H9 (cell line): ENCODE data around the gene APOA1. TPM values are rescaled to one million over a fixed set of nuclear protein-coding genes. Genes with fewer than 3 reads are reported as not detected.

Experiments used
- DNase-seq: peaks from one replicate; pipeline ENCODE4 v3.0.0-alpha.2; 2017
- H2AFZ ChIP-seq: one replicate; pipeline ENCODE4 v1.6.1; 2013; ENCODE audit warnings: mild to moderate bottlenecking, low read length, control low read depth, moderate library complexity
- H2AK5ac ChIP-seq: 2 replicates; pipeline ENCODE4 v1.6.1; 2013; ENCODE audit warnings: low read length, control low read depth, mixed read lengths; ENCODE audit not compliant: insufficient read length
- H2BK120ac ChIP-seq: one replicate; pipeline ENCODE4 v1.6.1; 2013; ENCODE audit warnings: low read depth, mild to moderate bottlenecking, low read length, control low read depth, inconsistent platforms; ENCODE audit not compliant: poor library complexity, severe bottlenecking
- H2BK12ac ChIP-seq: 2 replicates; pipeline ENCODE4 v1.6.1; 2013; ENCODE audit warnings: low read length, control low read depth, mixed read lengths, low read depth; ENCODE audit not compliant: insufficient read length
- H2BK15ac ChIP-seq: 2 replicates; pipeline ENCODE4 v1.6.1; 2013; ENCODE audit warnings: low read depth, low read length, control low read depth
- H2BK20ac ChIP-seq: one replicate; pipeline ENCODE4 v1.6.1; 2013; ENCODE audit warnings: low read depth, mild to moderate bottlenecking, low read length, control low read depth, inconsistent platforms; ENCODE audit not compliant: poor library complexity, severe bottlenecking
- H2BK5ac ChIP-seq: 2 replicates; pipeline ENCODE4 v1.6.1; 2013; ENCODE audit warnings: low read length, control low read depth, mixed read lengths; ENCODE audit not compliant: insufficient read length
- H3K14ac ChIP-seq: 2 replicates; pipeline ENCODE4 v1.6.1; 2013; ENCODE audit warnings: low read length, control low read depth; ENCODE audit not compliant: insufficient read depth
- H3K18ac ChIP-seq: 2 replicates; pipeline ENCODE4 v1.6.1; 2013; ENCODE audit warnings: low read depth, mild to moderate bottlenecking, mixed read lengths, low read length, control low read depth; ENCODE audit not compliant: insufficient read length
- H3K23ac ChIP-seq: 2 replicates; pipeline ENCODE4 v1.6.1; 2013; ENCODE audit warnings: low read length, control low read depth, mixed read lengths, low read depth; ENCODE audit not compliant: insufficient read length
- H3K23me2 ChIP-seq: 2 replicates; pipeline ENCODE4 v1.6.1; 2013; ENCODE audit warnings: low read depth, mild to moderate bottlenecking, mixed read lengths, low read length, control low read depth; ENCODE audit not compliant: insufficient read length, poor library complexity, severe bottlenecking
- H3K27ac ChIP-seq: 2 replicates; pipeline ENCODE4 v1.5.1; 2013; ENCODE audit warnings: low read length, control low read depth, mixed read lengths, low read depth; ENCODE audit not compliant: insufficient read length
- H3K27me3 ChIP-seq: 2 replicates; pipeline ENCODE4 v1.6.1; 2013; ENCODE audit warnings: low read length, control low read depth, inconsistent platforms; ENCODE audit not compliant: insufficient read depth
- H3K4ac ChIP-seq: 2 replicates; pipeline ENCODE4 v1.6.1; 2013; ENCODE audit warnings: low read depth, mild to moderate bottlenecking, control low read depth, inconsistent platforms, low read length, moderate library complexity
- H3K4me1 ChIP-seq: 2 replicates; pipeline ENCODE4 v1.6.1; 2013; ENCODE audit warnings: low read length, control low read depth, inconsistent platforms; ENCODE audit not compliant: insufficient read depth
- H3K4me2 ChIP-seq: 2 replicates; pipeline ENCODE4 v1.6.1; 2013; ENCODE audit warnings: low read length, control low read depth, mixed read lengths; ENCODE audit not compliant: insufficient read length, insufficient read depth
- H3K56ac ChIP-seq: 2 replicates; pipeline ENCODE4 v1.6.1; 2013; ENCODE audit warnings: low read depth, mild to moderate bottlenecking, mixed read lengths, low read length, control low read depth; ENCODE audit not compliant: insufficient read length
- H3K79me1 ChIP-seq: 2 replicates; pipeline ENCODE4 v1.6.1; 2013; ENCODE audit warnings: low read depth, mild to moderate bottlenecking, moderate library complexity, low read length, control low read depth, inconsistent platforms; ENCODE audit not compliant: insufficient read depth, poor library complexity, severe bottlenecking
- H3K79me2 ChIP-seq: 2 replicates; pipeline ENCODE4 v1.6.1; 2013; ENCODE audit warnings: low read length, control low read depth, inconsistent platforms; ENCODE audit not compliant: insufficient read depth
- H3K9ac ChIP-seq: 2 replicates; pipeline ENCODE4 v1.6.1; 2013; ENCODE audit warnings: low read length, control low read depth, mixed read lengths; ENCODE audit not compliant: insufficient read length; ENCODE audit errors: extremely low read depth
- H3K9me3 ChIP-seq: one replicate; pipeline ENCODE4 v1.6.1; 2013; ENCODE audit warnings: low read depth, low read length, inconsistent platforms; ENCODE audit not compliant: control insufficient read depth
- H3T11ph ChIP-seq: one replicate; pipeline ENCODE4 v1.6.1; 2013; ENCODE audit warnings: mild to moderate bottlenecking, low read length, control low read depth, inconsistent platforms
- H4K20me1 ChIP-seq: one replicate; pipeline ENCODE4 v1.6.1; 2013; ENCODE audit not compliant: control insufficient read depth, insufficient read length, insufficient read depth
- H4K5ac ChIP-seq: 2 replicates; pipeline ENCODE4 v1.6.1; 2013; ENCODE audit warnings: low read depth, mild to moderate bottlenecking, mixed read lengths, low read length, control low read depth; ENCODE audit not compliant: insufficient read length
- H4K8ac ChIP-seq: replicated peaks from 2 replicates; pipeline ENCODE4 v1.6.1; 2013; ENCODE audit warnings: low read length, control low read depth, mixed read lengths, low read depth; ENCODE audit not compliant: insufficient read length
- H4K91ac ChIP-seq: 2 replicates; pipeline ENCODE4 v1.6.1; 2013; ENCODE audit warnings: low read depth, mild to moderate bottlenecking, moderate library complexity, mixed read lengths, low read length, control low read depth; ENCODE audit not compliant: insufficient read length
- H3K27ac Mint-ChIP-seq, 3 experiments: 2 replicates in 2 of 3; 3 replicates in 1 of 3; pipeline ENCODE4 v1.8.0; 2020 to 2021; ENCODE audit warnings: mixed read lengths in 3 of 3, mild to moderate bottlenecking in 1 of 3, moderate library complexity in 1 of 3
- H3K27me3 Mint-ChIP-seq: 2 replicates; pipeline ENCODE4 v1.8.0; 2021; ENCODE audit warnings: low read depth, mild to moderate bottlenecking, moderate library complexity, mixed read lengths
- H3K36me3 Mint-ChIP-seq, 3 experiments: 2 replicates in 2 of 3; 3 replicates in 1 of 3; pipeline ENCODE4 v1.8.0; 2020 to 2021; ENCODE audit warnings: low read depth in 3 of 3, mixed read lengths in 3 of 3; ENCODE audit not compliant: insufficient read depth in 1 of 3
- H3K4me1 Mint-ChIP-seq, 2 experiments: 2 replicates each; pipeline ENCODE4 v1.8.0; 2020; ENCODE audit warnings: mixed read lengths in 2 of 2
- H3K4me3 Mint-ChIP-seq, 2 experiments: 2 replicates in 1 of 2; 3 replicates in 1 of 2; pipeline ENCODE4 v1.8.0; 2020 to 2021; ENCODE audit warnings: mild to moderate bottlenecking in 2 of 2, mixed read lengths in 2 of 2, moderate library complexity in 1 of 2
- H3K9me3 Mint-ChIP-seq, 2 experiments: 2 replicates in 1 of 2; 3 replicates in 1 of 2; pipeline ENCODE4 v1.8.0; 2020; ENCODE audit warnings: mild to moderate bottlenecking in 2 of 2, mixed read lengths in 2 of 2, moderate library complexity in 1 of 2
- WGBS: extraction: QIAGEN DNeasy Blood & Tissue Kit; methylation state at CpG from one replicate; pipeline ENCODE4 v1.1.7; 2013; ENCODE audit warnings: missing lambda C conversion rate, low lambda C conversion rate, mixed read lengths; ENCODE audit not compliant: insufficient read length; ENCODE audit errors: extremely low coverage; 5-methylcytosine and 5-hydroxymethylcytosine counted together
- total RNA-seq: library from RNA; stranded (reverse); gene quantifications from 2 replicates; pipeline ENCODE4 v1.2.1, GENCODE V29; 2021
- TF ChIP-seq, protein P1 (sequence below): fragments of 200-600 bp; sonication (generic); conservative IDR thresholded peaks from 3 replicates; pipeline ENCODE4 v1.8.0; 2021; ENCODE audit warnings: antibody characterized with exemption, mild to moderate bottlenecking

APOA1 gene
- total RNA-seq, 1 experiment from 2014 or later, result 0.68 TPM

DNA sequence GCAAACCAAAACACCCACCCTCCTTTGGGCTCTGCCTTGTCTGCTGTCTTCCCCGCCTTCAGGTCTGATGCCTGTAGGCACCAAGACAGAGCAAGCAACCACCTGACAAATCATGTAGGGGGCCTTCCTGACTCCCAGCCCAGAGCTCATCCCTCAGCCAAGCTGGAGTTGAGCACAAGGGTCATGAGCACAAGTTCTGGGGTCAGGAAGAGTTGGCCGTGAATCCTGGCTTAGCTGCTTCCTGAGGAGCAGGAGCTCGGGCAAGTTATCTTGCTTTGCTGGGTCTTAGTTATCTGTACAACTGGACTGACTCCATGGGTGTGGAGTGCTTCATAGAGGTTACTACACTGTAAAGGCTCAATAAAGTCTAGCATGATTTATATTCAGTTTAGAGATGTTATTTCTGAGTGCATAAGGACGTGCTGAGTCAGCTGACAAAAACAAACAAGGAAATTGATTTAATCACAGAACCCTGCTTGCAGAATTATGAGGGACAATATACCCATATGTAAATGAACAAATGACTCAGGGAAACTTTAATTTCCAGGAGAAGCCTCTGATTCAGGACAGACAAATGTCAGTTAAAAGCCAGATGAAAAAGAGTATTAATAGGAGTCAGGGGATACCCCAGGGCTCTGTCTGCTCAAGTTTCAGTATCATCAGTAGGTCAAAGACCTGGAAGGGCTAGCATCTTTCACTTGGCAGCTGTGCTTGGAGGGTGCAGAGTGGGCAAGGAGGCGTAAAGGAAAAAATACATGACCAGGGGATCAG, 15.0 kb upstream of the APOA1 start:
- no peak overlapping the region for H3K56ac ChIP-seq
- H3K9ac ChIP-seq, result no peak overlapping the region
- H3K18ac ChIP-seq, result no peak overlapping the region
- H3K23ac ChIP-seq, result no peak overlapping the region
- H3K27me3 ChIP-seq, result no peaks in the 10 kb centered on the region
- no peak overlapping the region for H3K14ac ChIP-seq
- H4K5ac ChIP-seq, result no peak overlapping the region
- no peaks in the 10 kb centered on the region for H3K9me3 ChIP-seq
- no peak overlapping the region for H3K4ac ChIP-seq
- H3K79me2 ChIP-seq, result no peaks in the 10 kb centered on the region
- H2BK20ac ChIP-seq, result no peak overlapping the region
- no peak overlapping the region for H2BK15ac ChIP-seq
- no peak overlapping the region for H2AK5ac ChIP-seq
- no peak overlapping the region for H3T11ph ChIP-seq
- no peak overlapping the region for H4K8ac ChIP-seq
- no peak overlapping the region for H3K27ac Mint-ChIP-seq
- no peak overlapping the region for H2BK5ac ChIP-seq
- no peaks in the 10 kb centered on the region for H3K27me3 Mint-ChIP-seq
- TF ChIP-seq, protein P1, sequence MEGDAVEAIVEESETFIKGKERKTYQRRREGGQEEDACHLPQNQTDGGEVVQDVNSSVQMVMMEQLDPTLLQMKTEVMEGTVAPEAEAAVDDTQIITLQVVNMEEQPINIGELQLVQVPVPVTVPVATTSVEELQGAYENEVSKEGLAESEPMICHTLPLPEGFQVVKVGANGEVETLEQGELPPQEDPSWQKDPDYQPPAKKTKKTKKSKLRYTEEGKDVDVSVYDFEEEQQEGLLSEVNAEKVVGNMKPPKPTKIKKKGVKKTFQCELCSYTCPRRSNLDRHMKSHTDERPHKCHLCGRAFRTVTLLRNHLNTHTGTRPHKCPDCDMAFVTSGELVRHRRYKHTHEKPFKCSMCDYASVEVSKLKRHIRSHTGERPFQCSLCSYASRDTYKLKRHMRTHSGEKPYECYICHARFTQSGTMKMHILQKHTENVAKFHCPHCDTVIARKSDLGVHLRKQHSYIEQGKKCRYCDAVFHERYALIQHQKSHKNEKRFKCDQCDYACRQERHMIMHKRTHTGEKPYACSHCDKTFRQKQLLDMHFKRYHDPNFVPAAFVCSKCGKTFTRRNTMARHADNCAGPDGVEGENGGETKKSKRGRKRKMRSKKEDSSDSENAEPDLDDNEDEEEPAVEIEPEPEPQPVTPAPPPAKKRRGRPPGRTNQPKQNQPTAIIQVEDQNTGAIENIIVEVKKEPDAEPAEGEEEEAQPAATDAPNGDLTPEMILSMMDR, result no peak
- no peak overlapping the region for H4K91ac ChIP-seq
- no peak overlapping the region for H3K27ac ChIP-seq
- no peak overlapping the region for H2BK120ac ChIP-seq
- no peaks in the 10 kb centered on the region for H3K79me1 ChIP-seq
- H2AFZ ChIP-seq, result no peak overlapping the region
- no peak overlapping the region for H3K4me2 ChIP-seq
- H2BK12ac ChIP-seq, result no peak overlapping the region
- no peaks in the 10 kb centered on the region for H3K23me2 ChIP-seq
- H3K4me3 Mint-ChIP-seq, result no peak overlapping the region
- no peaks in the 10 kb centered on the region for H3K4me1 ChIP-seq
- H3K9me3 Mint-ChIP-seq, result no peaks in the 10 kb centered on the region
- no peaks in the 10 kb centered on the region for H4K20me1 ChIP-seq
- H3K36me3 Mint-ChIP-seq, result peaks cover 11 to 39% (median 33%) of the 10 kb centered on the region in 3 experiments
- WGBS, result no CpG with 5 or more reads among the region's 5 CpGs
- no peak for DNase-seq
- no peaks in the 10 kb centered on the region for H3K4me1 Mint-ChIP-seq
